LNCAP (cell line): ENCODE results near the gene LRIG1.

Experiments
- TF ChIP-seq, protein P1 (sequence below): fragments of 450-650 bp; IDR thresholded peaks from 2 replicates; pipeline ENCODE4 v1.5.1; 2017; ENCODE audit warnings: mild to moderate bottlenecking

The LRIG1 gene

DNA sequence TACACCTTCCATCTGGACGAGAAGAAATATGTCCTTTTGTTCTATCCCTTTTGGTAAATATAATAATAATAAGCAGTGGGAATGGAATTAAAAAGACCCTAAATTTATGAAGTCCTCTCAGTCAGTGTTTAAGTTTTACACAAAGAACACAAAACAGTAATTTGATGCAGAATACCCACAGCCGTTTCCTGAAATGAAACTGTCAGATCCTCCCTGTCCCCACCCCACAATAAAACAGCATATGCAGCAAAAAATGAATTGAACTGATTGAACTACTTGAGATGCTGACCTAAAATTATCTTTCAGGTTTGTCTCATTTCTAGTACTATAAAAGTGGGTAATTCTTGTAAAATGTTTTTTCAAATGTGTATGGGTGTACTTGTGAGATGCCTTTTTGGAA lies 2.2 kb upstream of the LRIG1 start:
- TF ChIP-seq, protein P1, sequence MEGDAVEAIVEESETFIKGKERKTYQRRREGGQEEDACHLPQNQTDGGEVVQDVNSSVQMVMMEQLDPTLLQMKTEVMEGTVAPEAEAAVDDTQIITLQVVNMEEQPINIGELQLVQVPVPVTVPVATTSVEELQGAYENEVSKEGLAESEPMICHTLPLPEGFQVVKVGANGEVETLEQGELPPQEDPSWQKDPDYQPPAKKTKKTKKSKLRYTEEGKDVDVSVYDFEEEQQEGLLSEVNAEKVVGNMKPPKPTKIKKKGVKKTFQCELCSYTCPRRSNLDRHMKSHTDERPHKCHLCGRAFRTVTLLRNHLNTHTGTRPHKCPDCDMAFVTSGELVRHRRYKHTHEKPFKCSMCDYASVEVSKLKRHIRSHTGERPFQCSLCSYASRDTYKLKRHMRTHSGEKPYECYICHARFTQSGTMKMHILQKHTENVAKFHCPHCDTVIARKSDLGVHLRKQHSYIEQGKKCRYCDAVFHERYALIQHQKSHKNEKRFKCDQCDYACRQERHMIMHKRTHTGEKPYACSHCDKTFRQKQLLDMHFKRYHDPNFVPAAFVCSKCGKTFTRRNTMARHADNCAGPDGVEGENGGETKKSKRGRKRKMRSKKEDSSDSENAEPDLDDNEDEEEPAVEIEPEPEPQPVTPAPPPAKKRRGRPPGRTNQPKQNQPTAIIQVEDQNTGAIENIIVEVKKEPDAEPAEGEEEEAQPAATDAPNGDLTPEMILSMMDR = no peak

DNA sequence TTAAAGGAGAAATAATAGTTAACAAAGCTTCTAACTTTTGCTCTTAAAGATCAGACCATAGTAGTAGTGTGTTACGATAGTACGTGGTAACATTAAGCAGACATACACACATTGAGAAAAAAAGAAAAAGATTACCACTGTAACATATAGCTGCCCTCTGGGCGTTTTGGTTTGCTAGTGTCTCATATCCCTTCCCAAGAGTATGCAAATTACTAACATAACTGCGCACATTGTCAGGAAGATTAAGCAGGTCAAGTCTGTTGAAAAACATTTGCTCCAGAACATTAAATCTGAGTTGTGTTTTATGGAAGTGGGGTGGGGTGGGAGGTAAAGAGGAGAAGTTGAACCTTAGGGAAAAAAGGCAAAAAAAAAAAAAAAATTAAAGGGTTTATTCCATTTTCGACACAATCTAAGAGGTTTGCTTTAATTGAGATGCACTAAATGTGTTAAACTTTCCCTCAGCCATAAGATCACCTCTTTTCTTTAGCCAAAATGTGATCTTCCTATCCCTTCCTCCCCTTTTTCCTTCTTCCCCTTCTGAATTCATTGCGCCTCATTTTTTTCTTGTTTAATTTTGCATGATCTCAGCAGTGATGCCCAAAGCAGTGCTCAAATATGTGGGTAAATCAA lies 1.5 kb upstream of the LRIG1 start:
- TF ChIP-seq, protein P1 = no peak

DNA sequence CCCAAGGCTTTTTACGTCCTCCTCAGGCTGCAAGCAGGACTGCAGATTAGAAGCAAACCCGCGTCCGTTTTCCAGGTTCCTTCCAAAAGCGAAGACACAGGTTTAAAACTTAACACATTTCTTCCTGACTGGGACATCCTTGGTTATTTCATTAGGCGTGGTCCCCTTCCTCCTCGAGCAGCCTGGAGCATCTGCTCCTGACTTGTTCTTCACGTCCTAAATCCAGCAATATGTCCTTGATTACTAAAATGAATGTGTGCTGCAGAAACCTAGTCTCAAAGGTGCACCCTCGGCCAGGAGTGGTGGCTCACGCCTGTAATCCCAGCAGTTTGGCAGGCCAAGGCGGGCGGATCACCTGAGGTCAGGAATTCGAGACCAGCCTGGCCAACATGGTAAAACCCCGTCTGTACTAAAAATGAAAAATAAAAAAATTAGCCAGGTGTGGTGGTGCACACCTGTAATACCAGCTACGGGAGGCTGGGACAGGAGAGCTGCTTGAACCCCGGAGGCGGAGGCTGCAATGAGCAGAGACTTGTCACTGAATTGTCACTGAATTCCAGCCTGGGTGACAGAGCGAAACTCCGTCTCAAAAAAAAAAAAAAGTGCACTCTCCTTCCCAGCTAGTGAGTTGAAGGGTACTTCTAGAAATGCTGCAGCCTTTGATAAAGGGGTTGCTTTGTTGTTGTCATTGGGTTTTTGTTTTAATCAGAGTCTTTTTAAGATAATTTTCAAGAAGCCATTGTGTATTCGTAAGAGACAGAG lies 842 bp upstream of the LRIG1 start:
- TF ChIP-seq, protein P1 = no peak

DNA sequence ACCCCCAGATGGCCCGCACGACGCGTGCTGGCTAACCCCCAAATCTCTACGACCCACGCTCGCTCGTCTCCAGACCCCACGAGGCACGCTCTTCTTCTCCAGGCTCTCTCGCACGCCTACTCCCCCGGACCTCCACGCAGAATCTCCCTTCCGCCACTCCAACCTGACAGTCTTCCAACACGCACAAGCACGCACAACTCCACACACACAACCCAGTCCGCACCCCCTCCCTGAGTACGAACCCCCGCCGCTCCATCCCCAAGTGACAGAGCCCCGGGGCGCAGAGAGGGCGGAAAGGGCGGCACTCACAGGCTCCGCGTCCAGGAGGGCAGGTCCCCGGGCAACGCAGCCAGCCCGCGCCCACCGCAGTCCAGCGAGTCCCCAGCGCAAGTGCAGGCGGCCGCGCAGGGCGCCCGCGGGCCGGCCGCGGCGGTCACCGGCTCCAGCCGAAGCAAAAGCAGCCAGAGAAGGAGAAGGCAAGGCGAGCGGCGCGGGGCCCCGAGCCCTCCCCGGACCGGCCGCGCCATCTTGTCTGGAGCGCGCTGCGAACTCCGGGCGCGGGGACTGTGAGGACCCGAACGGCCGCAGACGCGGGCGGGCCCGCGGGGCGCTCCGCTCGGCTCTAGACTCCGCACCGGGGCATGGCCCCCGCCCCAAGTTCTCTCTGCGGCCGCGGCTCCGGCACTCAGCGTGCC lies 794 bp downstream of the LRIG1 start:
- TF ChIP-seq, protein P1 = no peak

DNA sequence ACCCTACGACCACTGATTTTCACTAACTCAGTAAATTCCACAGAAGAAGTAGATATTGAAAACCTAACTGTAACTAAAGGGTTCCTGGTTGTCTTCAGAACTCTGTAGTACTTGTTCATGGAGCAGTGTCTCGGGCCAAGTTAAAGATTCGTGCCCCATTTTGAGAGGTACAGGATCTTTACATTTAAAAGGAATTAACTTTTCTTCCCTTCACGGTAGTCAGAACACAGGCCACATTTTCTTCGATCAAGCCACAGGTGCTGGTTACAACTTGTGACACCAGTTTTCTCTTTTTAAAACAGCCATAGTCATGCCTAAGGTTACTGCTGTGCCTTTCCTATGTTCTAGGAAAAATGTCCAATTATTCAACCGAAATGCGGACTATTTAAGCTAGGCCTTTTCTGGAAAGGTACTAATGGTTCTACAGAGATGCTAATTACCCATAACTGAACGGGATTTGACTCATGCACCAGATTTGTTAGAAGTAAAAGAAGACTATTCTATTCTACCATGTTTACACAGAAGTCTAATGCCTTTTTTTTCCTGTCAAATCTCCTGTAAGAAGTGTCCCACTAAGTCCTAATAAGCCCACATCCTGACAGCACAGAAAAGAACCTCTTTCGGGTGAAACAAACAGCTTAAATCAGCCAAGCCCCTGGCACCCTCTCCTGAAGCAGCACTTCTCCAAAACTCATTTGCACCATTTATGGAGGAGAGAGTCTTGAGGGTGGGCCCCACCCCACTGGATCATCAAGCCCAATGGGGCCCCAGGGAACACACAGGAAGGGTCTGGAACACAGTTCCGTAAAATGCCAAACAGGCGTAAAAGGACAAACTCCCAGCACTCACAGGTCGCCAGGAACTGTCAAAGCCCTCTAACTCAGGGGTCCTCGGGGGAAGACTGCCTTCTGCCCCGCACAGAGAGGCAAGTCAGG lies 1.9 kb downstream of the LRIG1 start:
- TF ChIP-seq, protein P1 = no peak

DNA sequence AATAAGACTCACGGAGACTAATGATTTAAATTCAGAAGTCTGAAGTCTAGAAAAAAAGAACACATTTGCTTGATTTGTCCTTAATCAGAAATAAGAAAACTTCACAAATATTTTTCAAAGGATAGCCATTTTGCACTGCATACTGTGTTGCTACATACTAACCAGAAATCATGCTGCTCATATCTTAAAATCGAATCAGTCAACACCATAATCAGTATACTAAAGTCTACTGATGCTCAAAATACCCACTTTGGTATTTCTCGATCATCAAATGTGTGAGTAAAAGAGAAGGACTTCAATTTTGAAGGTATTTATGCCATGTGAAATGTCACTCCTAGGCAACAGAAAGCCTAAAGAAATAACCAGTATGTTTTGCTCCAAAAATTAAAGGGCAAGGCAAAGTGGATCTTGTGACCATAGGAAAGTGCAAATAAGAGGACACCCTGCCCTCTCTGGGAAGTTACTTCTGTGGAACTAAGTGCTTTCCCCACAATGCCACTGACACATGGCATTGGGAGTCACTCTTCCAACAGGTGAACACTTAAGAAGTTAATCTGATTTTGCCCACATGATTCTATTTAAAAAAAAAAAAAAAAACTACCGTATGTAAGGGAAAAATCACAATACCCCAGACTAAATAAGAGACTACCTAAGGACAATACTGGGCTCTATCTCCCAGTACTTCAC lies 2.7 kb downstream of the LRIG1 start:
- TF ChIP-seq, protein P1 = no peak
